AG04450 (cell line): ENCODE data around the gene SLC35B1. TPM values are rescaled to one million over a fixed set of nuclear protein-coding genes. Genes with fewer than 3 reads are reported as not detected.

Source experiments
- CTCF ChIA-PET: fragments of 300-600, 350-600 bp; formaldehyde crosslinking; extraction: SDS; loops from one replicate; lab custom pipeline; 2022; ENCODE audit warnings: antibody characterized with exemption, inconsistent platforms; lab: Charles Lee
- POLR2A ChIA-PET: fragments of 350-600 bp; formaldehyde crosslinking; extraction: SDS; loops from one replicate; lab custom pipeline; 2021; ENCODE audit warnings: antibody characterized with exemption, inconsistent platforms; lab: Yijun Ruan, JAX
- DNase-seq: peaks from one replicate; pipeline ENCODE4 v3.0.0-alpha.2; 2011; ENCODE audit warnings: low read depth, low spot score
- H3K27ac ChIP-seq: one replicate; pipeline ENCODE4 v1.5.1; 2012; ENCODE audit warnings: low read depth, low read length, control low read depth
- H3K27me3 ChIP-seq: one replicate; pipeline ENCODE4 v1.6.0; 2012; ENCODE audit warnings: low read length; ENCODE audit not compliant: control insufficient read depth, insufficient read depth
- H3K4me3 ChIP-seq: 2 replicates; pipeline ENCODE4 v1.5.1; 2011; ENCODE audit warnings: mild to moderate bottlenecking, low read depth, low read length, control low read depth
- H3K9me3 ChIP-seq: 2 replicates; pipeline ENCODE4 v1.5.1; 2012; ENCODE audit warnings: low read length; ENCODE audit not compliant: control insufficient read depth, insufficient read depth
- CTCF ChIP-seq: IDR thresholded peaks from 2 replicates; pipeline ENCODE4 v1.5.1; 2011; ENCODE audit warnings: low read depth, low read length, control low read depth, inconsistent platforms
- polyA plus RNA-seq: library from polyadenylated mRNA; depleted of rRNA; stranded (reverse); fragments of >200 nt; gene quantifications from 2 replicates; pipeline ENCODE4 v1.2.3, GENCODE V29; 2011; rRNA removed

The SLC35B1 gene
- polyA plus RNA-seq, 1 experiment, result 99.1 TPM

GRCh38 chr17:49667854-49668253 lies 39.9 kb downstream of the SLC35B1 start:
- no peak for TF ChIP-seq CTCF
- CTCF ChIA-PET, result no interaction called here

GRCh38 chr17:49664706-49665211 lies 43.0 kb downstream of the SLC35B1 start:
- no peak for TF ChIP-seq CTCF
- no peaks in the 10 kb centered on the region for H3K27me3 ChIP-seq
- no peak overlapping the region for H3K27ac ChIP-seq
- ChIA-PET CTCF (no interaction called here), POLR2A (no interaction called here)
- no peak for DNase-seq
- no peak overlapping the region for H3K4me3 ChIP-seq
- H3K9me3 ChIP-seq, result no peaks in the 10 kb centered on the region

More at GRCh38 chr17:49667854-49668253, 39.9 kb downstream of the SLC35B1 start:
- Histone ChIP-seq H3K4me3 (no peak overlapping the region), H3K27ac (no peak overlapping the region), H3K27me3 (no peaks in the 10 kb centered on the region), H3K9me3 (no peaks in the 10 kb centered on the region)
- POLR2A ChIA-PET, result no interaction called here
- DNase-seq, result no peak

DNA sequence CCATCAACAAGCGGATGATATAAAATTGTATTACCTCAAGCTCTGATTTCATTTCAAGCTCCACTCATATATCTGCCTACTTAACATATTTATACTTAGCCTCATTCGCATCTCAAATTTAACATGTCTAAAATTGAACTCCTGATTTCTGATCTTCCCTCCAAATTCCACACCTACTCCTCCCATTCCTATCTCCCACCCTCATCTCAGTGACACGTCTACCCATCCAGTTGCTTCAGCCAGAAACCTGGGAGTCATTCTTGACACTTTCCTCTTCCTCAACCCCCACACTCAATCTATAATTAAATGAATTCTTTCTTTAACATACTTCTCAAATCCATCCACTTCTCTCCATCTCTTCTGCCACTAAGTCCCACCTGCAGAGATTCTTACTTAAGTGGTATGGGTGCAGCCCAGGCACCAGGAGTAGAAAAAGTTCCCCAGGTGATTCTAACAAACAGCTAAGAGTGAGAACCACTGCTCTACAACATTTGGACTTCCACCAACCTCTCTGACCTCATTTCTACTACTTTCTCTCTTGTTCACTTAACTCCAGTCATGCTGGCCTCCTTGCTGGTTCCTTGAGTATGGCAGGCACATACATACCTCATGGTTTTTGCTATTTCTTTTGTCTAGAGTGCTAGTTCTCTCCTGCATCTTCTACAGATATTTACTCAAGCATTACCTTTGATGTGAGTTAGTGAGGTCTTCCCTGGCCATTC lies 47.9 kb downstream of the SLC35B1 start:
- POLR2A ChIA-PET, result no interaction called here
- H3K27ac ChIP-seq, result no peak overlapping the region

GRCh38 chr17:49656247-49656646 lies 51.5 kb downstream of the SLC35B1 start:
- POLR2A ChIA-PET, result no interaction called here

More for the DNA sequence above, 47.9 kb downstream of the SLC35B1 start:
- no peak for DNase-seq
- no peaks in the 10 kb centered on the region for H3K9me3 ChIP-seq
- CTCF ChIA-PET, result interaction anchor here (0.8 kb wide), 1 partner anchor 91 kb away, joined by 3 read pairs; no protein-coding TSS in a partner anchor
- no peak for TF ChIP-seq CTCF
- no peak overlapping the region for H3K4me3 ChIP-seq
- no peaks in the 10 kb centered on the region for H3K27me3 ChIP-seq

More at GRCh38 chr17:49656247-49656646, 51.5 kb downstream of the SLC35B1 start:
- no peaks in the 10 kb centered on the region for H3K27me3 ChIP-seq
- no peak overlapping the region for H3K4me3 ChIP-seq
- no peak for TF ChIP-seq CTCF
- H3K27ac ChIP-seq, result no peak overlapping the region
- CTCF ChIA-PET, result no interaction called here
- no peak for DNase-seq
- H3K9me3 ChIP-seq, result no peaks in the 10 kb centered on the region

Other genes with a start within 250 kb of the SLC35B1 start
- not detected in 2 replicates for gene NGFR, start 212.7 kb downstream of the SLC35B1 start, polyA plus RNA-seq
- gene NXPH3, start 132.1 kb downstream of the SLC35B1 start, polyA plus RNA-seq, result 0.20 and 0.27 TPM in 2 replicates
- gene SPOP, start 29.9 kb downstream of the SLC35B1 start, polyA plus RNA-seq, result 51.6 and 52.1 TPM in 2 replicates
- gene FAM117A, start 56.2 kb upstream of the SLC35B1 start, polyA plus RNA-seq, result 2.5 and 2.8 TPM in 2 replicates
- gene KAT7, start 80.7 kb upstream of the SLC35B1 start, polyA plus RNA-seq, result 26.5 and 27.0 TPM in 2 replicates
- not detected in 2 replicates for gene TAC4, start 140.1 kb upstream of the SLC35B1 start, polyA plus RNA-seq